Peyer's patch (tissue), 4 donors: ENCODE results near the gene SF1. TPM values are rescaled to one million over a fixed set of nuclear protein-coding genes. Genes with fewer than 3 reads are reported as not detected.
A peak's percentile ranks its signal among the peaks of the same experiment; 100 is the strongest.

ENCODE experiments used
- DNase-seq, 3 donors: peaks; one replicate each; pipeline ENCODE4 v3.0.0-alpha.2; 2017 to 2019
- H3K27ac ChIP-seq, 4 donors: fragments of 200-600 bp; sonication (generic); one replicate each; pipeline ENCODE4 v1.5.1; 2016 to 2019
- H3K27me3 ChIP-seq, 2 donors: fragments of 200-600 bp; sonication (generic); one replicate each; pipeline ENCODE4 v1.5.1; 2019
- H3K36me3 ChIP-seq, 3 donors: fragments of 200-600 bp; sonication (generic); one replicate each; pipeline ENCODE4 v1.5.1; 2016 to 2019
- H3K4me1 ChIP-seq, 4 donors: fragments of 200-600 bp; sonication (generic); one replicate each; pipeline ENCODE4 v1.5.1; 2016 to 2019
- H3K4me3 ChIP-seq, 4 donors: fragments of 200-600 bp; sonication (generic); 1 replicate in 3 of 4; 2 replicates in 1 of 4; pipeline ENCODE4 v1.5.1; 2016 to 2019; ENCODE audit warnings: mild to moderate bottlenecking in 1 of 4
- H3K9me3 ChIP-seq, 4 donors: fragments of 200-600 bp; sonication (generic); one replicate each; pipeline ENCODE4 v1.5.1; 2016 to 2019; ENCODE audit warnings: mild to moderate bottlenecking in 1 of 4
- CTCF ChIP-seq, 6 experiments: fragments of 450-650 bp in 4 of 6; fragments of 200-600 bp in 2 of 6; sonication (generic) in 1 of 6; IDR thresholded peaks; one replicate each; pipeline ENCODE4 v1.5.1; 2017 to 2019; ENCODE audit warnings: antibody characterized with exemption in 6 of 6, mild to moderate bottlenecking in 3 of 6, moderate library complexity in 1 of 6
- POLR2A ChIP-seq, 2 donors: fragments of 450-650 bp; IDR thresholded peaks; one replicate each; pipeline ENCODE4 v1.5.1; 2017; ENCODE audit warnings: antibody characterized with exemption in 2 of 2, mild to moderate bottlenecking in 2 of 2, moderate library complexity in 2 of 2
- total RNA-seq, 4 donors: library from RNA; depleted of rRNA; stranded (reverse); fragments of >200 nt; gene quantifications; one replicate each; pipeline ENCODE4 v1.1.0, GENCODE V29; 2016

SF1 gene
- total RNA-seq, 4 donors from 2014 or later = 247 to 621 (median 392) TPM

GRCh38 chr11:64803158-64803845, 25.0 kb upstream of the SF1 start, which contains the start of gene MAP4K2:
MAP4K2 (minus strand) TSS chr11:64803214; CDS start chr11:64803149, 65 bp downstream.
- DNase-seq = peak; percentile 89 to 96 (median 91)
- Histone ChIP-seq H3K27ac (peak within 1 kb of the TSS; percentile 60 to 96 (median 84)), H3K27me3 (no peaks in the 10 kb centered on the region), H3K4me3 (peak within 1 kb of the TSS; percentile 68 to 87 (median 82)), H3K9me3 (no peaks in the 10 kb centered on the region), H3K36me3 (peaks cover 0 to 33% (median 0%) of the 10 kb centered on the region in 3 donors), H3K4me1 (peaks cover 0 to 29% (median 18%) of the 10 kb centered on the region in 4 donors)
- peak in 4 of 6 experiments; percentile 17 to 35 (median 24) for TF ChIP-seq CTCF (IDR thresholded peaks at IDR 0.05)
- peak in 1 of 2 donors; percentile 24 for TF ChIP-seq POLR2A (IDR thresholded peaks at IDR 0.05)

DNA sequence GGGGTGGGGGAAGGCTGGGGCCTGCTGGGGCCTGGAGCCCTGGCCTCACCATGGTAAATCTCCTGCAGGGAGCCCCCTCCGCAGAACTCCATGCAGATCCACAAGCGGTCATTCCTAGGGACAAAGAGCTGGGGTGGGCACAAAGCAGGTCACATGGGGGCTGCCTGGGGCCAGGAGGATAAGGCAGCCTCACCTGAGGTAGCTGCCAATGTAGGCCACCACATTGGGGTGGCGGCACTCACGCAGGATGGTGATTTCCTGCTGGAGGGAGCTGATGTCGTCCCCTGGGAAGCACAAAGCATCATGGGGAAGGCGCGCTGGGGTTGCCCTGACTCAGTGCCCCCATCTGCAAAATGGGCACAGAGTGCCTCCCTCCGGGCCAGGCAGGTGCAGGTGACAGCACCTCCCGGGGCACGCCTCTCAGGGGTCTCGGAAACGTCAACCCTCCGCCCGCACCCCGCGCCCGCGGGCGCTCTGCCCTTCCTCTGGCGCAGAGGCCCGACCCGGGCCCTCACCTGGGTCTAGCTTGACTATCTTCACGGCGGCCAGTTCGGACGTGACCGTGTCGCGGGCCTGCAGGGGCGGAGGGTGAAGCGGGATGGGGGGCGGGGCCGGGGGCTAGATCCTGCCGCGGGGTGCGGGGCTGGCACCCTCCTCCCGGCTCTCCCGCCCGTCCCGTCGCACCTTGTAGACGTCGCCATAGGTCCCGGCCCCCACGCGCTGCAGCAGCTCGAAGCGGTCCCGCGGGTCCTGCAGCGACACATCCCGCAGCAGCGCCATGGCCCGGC, 24.2 kb upstream of the SF1 start:
- Histone ChIP-seq H3K9me3 (no peaks in the 10 kb centered on the region), H3K4me1 (peaks cover 0 to 29% (median 20%) of the 10 kb centered on the region in 4 donors), H3K36me3 (peaks cover 0 to 32% (median 0%) of the 10 kb centered on the region in 3 donors), H3K4me3 (peak overlapping the region; percentile 68 to 87 (median 82)), H3K27ac (peak overlapping the region; percentile 60 to 96 (median 74)), H3K27me3 (no peaks in the 10 kb centered on the region)
- no peak for TF ChIP-seq CTCF (IDR thresholded peaks at IDR 0.05)
- TF ChIP-seq POLR2A (IDR thresholded peaks at IDR 0.05) = no peak
- peak in 2 of 3 donors; percentile 72 for DNase-seq

GRCh38 chr11:64801561-64802369, 23.4 kb upstream of the SF1 start:
- Histone ChIP-seq H3K4me3 (peak overlapping the region; percentile 68 to 87 (median 82)), H3K9me3 (no peaks in the 10 kb centered on the region), H3K27ac (peak overlapping the region; percentile 60 to 96 (median 74)), H3K4me1 (peaks cover 0 to 29% (median 20%) of the 10 kb centered on the region in 4 donors), H3K36me3 (peaks cover 0 to 29% (median 0%) of the 10 kb centered on the region in 3 donors), H3K27me3 (no peaks in the 10 kb centered on the region)
- no peak for TF ChIP-seq CTCF (IDR thresholded peaks at IDR 0.05)
- TF ChIP-seq POLR2A (IDR thresholded peaks at IDR 0.05) = no peak
- DNase-seq = no peak

DNA sequence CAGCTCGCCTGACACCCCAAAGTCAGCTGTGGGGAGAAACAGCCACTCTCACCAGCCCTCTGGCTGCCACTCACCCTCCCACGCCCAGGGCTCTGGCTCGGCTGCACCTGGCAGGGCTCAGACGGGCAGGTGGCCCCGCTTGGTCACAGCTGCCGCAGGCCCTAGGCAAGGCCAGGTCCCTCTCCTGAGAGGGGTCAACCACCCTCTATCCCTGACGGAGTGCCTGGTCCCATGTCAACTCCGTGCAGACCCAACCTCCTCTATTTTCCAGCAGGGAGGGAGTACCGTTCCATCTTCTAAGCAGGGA, 22.8 kb upstream of the SF1 start:
- TF ChIP-seq CTCF (IDR thresholded peaks at IDR 0.05) (no peak), POLR2A (IDR thresholded peaks at IDR 0.05) (no peak)
- Histone ChIP-seq H3K4me1 (peaks cover 0 to 29% (median 20%) of the 10 kb centered on the region in 4 donors), H3K9me3 (no peaks in the 10 kb centered on the region), H3K4me3 (peak overlapping the region in 1 of 4 donors; percentile 85), H3K27ac (peak overlapping the region in 3 of 4 donors; percentile 60 to 96 (median 79)), H3K27me3 (no peaks in the 10 kb centered on the region), H3K36me3 (peaks cover 0 to 29% (median 0%) of the 10 kb centered on the region in 3 donors)
- peak in 1 of 3 donors; percentile 47 for DNase-seq
